ENCODE measurements around the gene MOB1A. TPM values are rescaled to one million over a fixed set of nuclear protein-coding genes. Genes with fewer than 3 reads are reported as not detected.

MOB1A gene
- total and polyA plus RNA-seq, 2 of the 8 experiments (the other 6 are each of a cell fraction or from before 2014, with no cell fraction given), result 21.6 to 91.7 TPM

DNA sequence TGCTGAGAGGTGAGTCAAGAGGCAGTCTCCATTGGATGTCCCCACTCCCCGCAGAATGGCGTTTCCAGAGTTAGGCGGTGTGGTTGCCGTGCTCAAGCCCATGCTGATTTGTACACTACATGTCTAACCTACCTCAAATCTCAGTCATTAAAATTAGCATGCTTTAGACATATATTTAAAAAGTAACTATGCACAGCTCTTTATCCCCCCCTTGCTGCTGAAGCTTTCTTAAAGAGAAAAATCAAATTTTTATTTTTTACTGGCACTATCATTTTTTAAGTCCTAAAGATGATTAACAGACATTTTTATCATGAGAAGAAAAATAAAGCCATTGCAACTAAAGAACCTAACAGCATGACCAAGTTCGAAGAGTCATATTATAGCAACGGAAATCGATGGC is 73.8 kb downstream of the MOB1A start:
- H3K79me2 ChIP-seq (ENCODE audit: control insufficient read depth in 1 of 2, insufficient read depth in 2 of 2, low read length in 2 of 2), result no peaks in the 10 kb centered on the region
- no peak overlapping the region for H2BK20ac ChIP-seq (ENCODE audit: low read length)
- no peak overlapping the region for H3K4ac ChIP-seq (replicated peaks; ENCODE audit: insufficient read length, low read depth, low read length)
- H3K56ac ChIP-seq (replicated peaks; ENCODE audit: insufficient read length, low read depth, low read length), result no peak overlapping the region
- no peaks in the 10 kb centered on the region; the same call in 1 of the 2 replicates for H3K23me2 ChIP-seq (ENCODE audit: low read depth, low read length)
- no peak for DNase-seq (ENCODE audit: low read depth in 1 of 2, low spot score in 2 of 2)
- no peak overlapping the region for H3K18ac ChIP-seq (ENCODE audit: extremely low read depth, low read length)
- no peak overlapping the region for H3K9ac ChIP-seq (replicated peaks in 1 of 4; ENCODE audit: extremely low read depth in 1 of 4, low read depth in 3 of 4, low read length in 3 of 4)
- CTCF ChIA-PET (ENCODE audit: partially characterized antibody), result interaction anchor here (1.0 to 2.8 kb wide), 10 partner anchors 22 to 184 kb away, joined by 3 to 10 read pairs (median 4); no protein-coding TSS in a partner anchor
- H2AK5ac ChIP-seq (ENCODE audit: low read depth, low read length), result no peak overlapping the region
- no peak overlapping the region for H4K8ac ChIP-seq (ENCODE audit: extremely low read depth, insufficient read depth, low read length)
- no peak overlapping the region for H3K4me2 ChIP-seq (ENCODE audit: insufficient read depth in 1 of 2, low read depth in 2 of 2, low read length in 2 of 2)
- peaks cover 7 to 20% (median 14%) of the 10 kb centered on the region in 4 experiments; a peak in 7 of 8 replicates for H3K36me3 ChIP-seq (ENCODE audit: control insufficient read depth in 2 of 4, insufficient read depth in 4 of 4, low read length in 3 of 4)
- no peak overlapping the region for H4K91ac ChIP-seq (replicated peaks; ENCODE audit: insufficient read length, low read length)
- POLR2A ChIA-PET (ENCODE audit: partially characterized antibody), result no interaction called here
- no peak overlapping the region for H2AFZ ChIP-seq (ENCODE audit: low read length)
- no peak overlapping the region for H3K4me3 ChIP-seq (ENCODE audit: extremely low read depth in 1 of 4, insufficient read depth in 2 of 4, low read depth in 3 of 4, low read length in 4 of 4)
- no peak overlapping the region for H3K27ac ChIP-seq (ENCODE audit: low read depth, low read length)
- WGBS, 2 experiments (ENCODE audit: extremely low coverage in 1 of 2, insufficient coverage in 1 of 2, insufficient read length in 1 of 2, insufficient replicate concordance in 2 of 2, low coverage in 1 of 2, low lambda C conversion rate in 2 of 2, missing lambda C conversion rate in 1 of 2), result 93% methylated on average over 7 of the region's 7 CpGs; no CpG with 5 or more reads in 1 of the 2 experiments
- no peak overlapping the region for H2BK120ac ChIP-seq (replicated peaks; ENCODE audit: low read depth, low read length)
- no peak for TF ChIP-seq SUZ12 (IDR thresholded peaks at IDR 0.05; ENCODE audit: low read length)
- no peak for TF ChIP-seq TEAD4 (IDR thresholded peaks at IDR 0.05; ENCODE audit: low read depth, low read length)
- TF ChIP-seq EP300 (IDR thresholded peaks at IDR 0.05; ENCODE audit: borderline replicate concordance in 1 of 2, low read depth in 2 of 2, low read length in 2 of 2), result no peak
- 0 out of 4 replicates have a peak, but pooled peaks of 1 of the 2 experiments have one; percentile 0 for TF ChIP-seq RAD21 (IDR thresholded peaks at IDR 0.05 in 1 of 2, conservative IDR thresholded peaks at IDR 0.05 in 1 of 2; ENCODE audit: low read depth in 2 of 2, low read length in 2 of 2)
- TF ChIP-seq RNF2 (IDR thresholded peaks at IDR 0.05; ENCODE audit: borderline replicate concordance, low read depth, low read length, missing control alignments, poor library complexity, severe bottlenecking), result no peak
- no peak for TF ChIP-seq ZNF274 (IDR thresholded peaks at IDR 0.05; ENCODE audit: borderline replicate concordance, extremely low read depth, low read length)
- TF ChIP-seq GTF2F1 (IDR thresholded peaks at IDR 0.05; ENCODE audit: borderline replicate concordance, low read depth, low read length), result no peak
- TF ChIP-seq JUN (IDR thresholded peaks at IDR 0.05; ENCODE audit: low read depth, low read length), result no peak
- no peak for TF ChIP-seq TAF1 (IDR thresholded peaks at IDR 0.05; ENCODE audit: low read depth, low read length)
- H2BK12ac ChIP-seq (ENCODE audit: low read depth, low read length), result no peak overlapping the region
- H3K14ac ChIP-seq (ENCODE audit: insufficient read length), result no peak overlapping the region
- H2BK15ac ChIP-seq (ENCODE audit: low read length), result no peak overlapping the region
- H2BK5ac ChIP-seq (ENCODE audit: low read depth, low read length), result no peak overlapping the region
- no peaks in the 10 kb centered on the region for H3K79me1 ChIP-seq (ENCODE audit: low read depth, low read length)
- H3K9me3 ChIP-seq (ENCODE audit: insufficient read depth in 2 of 2, low read depth in 1 of 2, low read length in 1 of 2), result no peaks in the 10 kb centered on the region
- no peaks in the 10 kb centered on the region for H3K27me3 ChIP-seq (replicated peaks in 1 of 4; ENCODE audit: control insufficient read depth in 3 of 4, extremely low read depth in 1 of 4, insufficient read depth in 3 of 4, low read length in 3 of 4)
- H3K4me1 ChIP-seq (replicated peaks in 1 of 4; ENCODE audit: control insufficient read depth in 3 of 4, insufficient read depth in 4 of 4, low read length in 3 of 4), result peaks cover 4 to 13% (median 12%) of the 10 kb centered on the region in 4 experiments
- no peak overlapping the region for H4K5ac ChIP-seq (ENCODE audit: insufficient read length, low read depth, low read length)
- H3K23ac ChIP-seq (ENCODE audit: insufficient read length), result no peak overlapping the region
- H4K20me1 ChIP-seq (replicated peaks in 1 of 2; ENCODE audit: control insufficient read depth in 1 of 2, insufficient read depth in 2 of 2, low read length in 2 of 2), result peaks cover 0 to 3% of the 10 kb centered on the region in 2 experiments
- no peak for FAIRE-seq

Measured in H1 (cell line).